ENCODE results near the gene BTBD9.

BTBD9 gene

GRCh38 chr6:38236631-38237030, 403.1 kb downstream of the BTBD9 start:
- DNase-seq (no peak), ATAC-seq (no peak)

DNA sequence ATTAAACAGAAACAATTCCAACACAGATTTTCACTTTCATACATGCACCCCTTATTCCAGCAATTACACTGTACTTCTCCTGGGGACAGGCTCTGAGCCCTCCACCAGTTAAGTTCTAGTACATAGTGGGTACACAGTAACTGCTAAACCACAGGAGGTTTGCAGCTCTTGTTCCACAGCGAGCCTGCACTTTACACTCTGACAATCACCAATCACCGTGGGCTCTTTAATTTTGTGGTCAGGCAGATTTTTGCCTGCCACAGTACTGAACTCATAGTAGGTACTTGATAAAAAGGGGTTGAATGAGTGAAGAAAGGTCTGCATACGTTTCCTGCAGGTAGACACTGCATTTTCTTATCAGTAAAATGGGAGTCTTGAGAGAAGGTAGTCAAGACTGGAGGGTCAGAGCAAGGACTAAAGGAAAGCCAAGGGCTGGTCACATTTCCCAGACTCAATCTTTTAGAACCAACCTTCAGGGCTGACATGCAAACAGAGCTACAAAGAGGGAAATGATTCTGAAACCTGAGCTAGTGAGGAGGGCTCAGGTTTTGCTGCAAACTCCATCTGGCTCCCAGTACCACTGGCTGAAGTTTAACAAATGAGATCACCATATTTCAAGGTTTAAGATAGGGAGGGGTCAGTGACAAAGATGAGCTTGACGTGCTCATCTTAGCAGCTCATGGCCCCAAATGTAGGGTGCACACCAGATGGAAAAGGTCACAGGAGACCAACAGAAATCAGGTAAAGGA, 404.6 kb downstream of the BTBD9 start:
- no peak for DNase-seq
- ATAC-seq = no peak

- DNase-seq = no peak
- no peak for ATAC-seq
These were observed 405.6 kb downstream of the BTBD9 start for GRCh38 chr6:38234141-38234540.

DNA sequence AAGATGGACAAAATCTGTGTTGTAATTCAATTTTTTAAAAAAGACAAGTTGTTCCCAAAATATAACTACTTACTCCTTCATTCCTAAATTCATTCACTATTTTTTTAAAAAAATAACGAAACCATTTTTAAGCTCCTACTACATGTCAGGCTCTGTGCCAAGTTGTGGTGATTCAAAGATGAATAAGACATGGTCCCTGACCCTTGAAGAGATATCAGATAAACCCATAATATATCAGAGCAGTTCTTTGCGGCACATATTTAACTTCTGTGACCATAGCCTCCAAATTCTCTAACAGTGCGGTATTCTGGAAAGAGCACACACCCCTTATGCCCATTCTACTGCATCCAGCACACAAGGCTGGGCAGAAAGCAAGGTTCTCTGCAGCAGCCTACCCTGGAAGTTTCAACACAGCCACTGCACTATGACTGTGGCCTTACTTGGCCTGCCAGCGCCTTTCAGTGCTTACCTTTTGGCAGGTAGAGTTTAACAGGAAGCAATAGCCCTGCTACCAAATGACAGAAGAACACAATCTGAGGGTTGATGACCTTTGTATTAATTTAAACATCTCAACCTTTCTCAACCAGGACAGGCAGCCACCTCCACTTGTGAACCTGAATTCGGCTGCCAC, 406.5 kb downstream of the BTBD9 start:
- no peak for ATAC-seq
- DNase-seq = no peak

DNA sequence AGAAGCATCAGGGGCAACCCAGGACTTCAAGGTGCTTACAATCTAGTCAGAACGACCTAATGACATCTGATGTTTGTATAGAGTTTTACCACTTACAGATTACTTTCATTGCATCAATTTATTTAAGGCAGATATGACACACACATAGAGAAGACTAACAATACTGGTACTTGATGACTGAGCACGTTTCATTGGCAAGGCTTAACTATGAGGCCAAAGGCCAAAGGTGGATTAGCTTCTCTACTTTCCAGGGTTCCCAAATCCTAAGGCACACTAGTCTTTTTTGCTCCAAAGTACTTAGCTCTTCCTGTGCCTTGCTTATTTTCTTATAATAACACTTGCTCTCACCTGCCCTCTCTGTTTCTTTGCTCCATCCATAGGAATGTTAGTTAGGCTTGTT, 414.0 kb downstream of the BTBD9 start:
- no peak for DNase-seq
- ATAC-seq = no peak

DNA sequence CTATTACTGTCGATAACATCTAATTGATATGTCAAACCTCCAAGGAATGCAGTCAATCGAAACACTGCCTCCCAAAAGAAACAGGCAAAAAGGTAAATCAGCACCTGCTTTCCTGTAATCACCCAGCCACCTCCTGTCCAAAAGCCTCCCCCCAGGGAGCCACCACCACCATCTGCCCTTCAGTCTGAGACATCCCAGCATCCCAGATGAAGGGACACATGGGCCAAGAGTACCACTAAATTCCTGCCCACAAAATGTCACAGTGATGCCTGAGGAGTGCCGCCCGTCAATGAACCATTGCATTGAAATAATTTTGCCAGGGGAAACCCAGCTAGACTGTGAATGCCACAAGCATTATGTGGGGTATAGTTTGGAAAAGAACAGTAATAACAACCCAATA, 418.5 kb downstream of the BTBD9 start:
- ATAC-seq (no peak), DNase-seq (no peak)

GRCh38 chr6:38220069-38220723, 419.5 kb downstream of the BTBD9 start:
- no peak for ATAC-seq
- DNase-seq = no peak

GRCh38 chr6:38218235-38218634, 421.5 kb downstream of the BTBD9 start:
- ATAC-seq (no peak), DNase-seq (no peak)

GRCh38 chr6:38216451-38216850, 423.3 kb downstream of the BTBD9 start:
- ATAC-seq (no peak), DNase-seq (no peak)

GRCh38 chr6:38215651-38216311, 423.9 kb downstream of the BTBD9 start:
- no peak for ATAC-seq

DNA sequence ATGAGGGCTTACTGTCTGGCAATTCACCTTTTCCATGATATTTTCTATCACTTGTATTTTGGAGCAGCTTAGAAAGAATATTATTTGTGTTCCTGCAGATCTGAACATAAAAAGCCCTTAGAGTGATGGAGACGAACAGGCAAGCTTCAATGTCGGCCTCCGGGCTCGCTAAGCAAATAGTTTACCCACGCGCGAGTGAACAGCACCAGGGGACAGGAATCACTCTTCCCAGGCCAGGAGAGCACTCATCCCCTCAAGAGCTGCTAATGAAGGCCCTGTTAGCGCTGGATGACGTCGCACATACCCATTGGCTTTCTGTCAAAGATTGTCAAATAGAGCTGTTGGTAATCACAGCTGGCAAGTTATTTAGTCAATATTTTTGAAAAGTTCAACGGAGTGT, 424.5 kb downstream of the BTBD9 start:
- ATAC-seq (no peak), DNase-seq (no peak)

More at GRCh38 chr6:38215651-38216311, 423.9 kb downstream of the BTBD9 start:
- no peak for DNase-seq

- DNase-seq = no peak
- ATAC-seq = no peak
These were observed 425.6 kb downstream of the BTBD9 start for GRCh38 chr6:38214159-38214558.

DNA sequence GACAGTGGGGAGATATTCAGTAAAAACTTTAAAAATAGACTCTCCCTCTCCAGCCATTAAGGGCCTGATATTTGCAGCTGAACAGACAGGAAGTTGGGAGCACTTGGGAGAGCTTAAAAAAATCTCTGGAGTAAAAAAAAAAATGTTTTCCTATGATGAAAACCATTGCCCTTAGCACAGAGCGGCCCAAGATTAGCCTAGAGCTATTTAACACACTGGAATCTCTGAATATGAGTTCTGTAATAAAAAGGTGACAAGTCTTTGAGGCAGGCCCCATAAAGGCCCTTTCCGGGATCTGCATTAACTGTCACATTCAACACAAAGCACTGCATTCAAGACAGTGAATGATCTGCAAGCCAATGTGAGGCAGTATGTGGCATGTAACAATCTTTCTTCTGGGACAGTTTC, 426.5 kb downstream of the BTBD9 start:
- ATAC-seq = no peak
- no peak for DNase-seq

DNA sequence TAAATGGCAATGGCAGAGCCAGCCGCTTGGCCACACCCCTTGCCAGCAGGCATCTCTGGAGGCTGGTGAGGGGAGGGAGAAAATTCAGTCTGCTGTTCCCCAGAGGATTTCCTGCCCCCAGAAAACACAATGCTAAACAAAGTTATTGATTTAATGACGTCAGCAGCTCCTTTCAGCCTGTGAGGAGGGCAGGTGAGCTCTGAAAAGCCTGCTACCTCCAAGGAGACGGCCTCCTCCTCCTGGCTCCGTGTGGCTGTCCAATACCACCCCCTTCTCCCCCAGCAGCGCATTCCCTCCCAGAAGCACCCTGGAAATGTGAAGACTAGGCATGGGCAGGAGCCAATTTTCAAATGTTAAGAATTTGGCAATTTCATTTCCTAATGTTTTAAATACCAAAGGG, 427.1 kb downstream of the BTBD9 start:
- no peak for DNase-seq

DNA sequence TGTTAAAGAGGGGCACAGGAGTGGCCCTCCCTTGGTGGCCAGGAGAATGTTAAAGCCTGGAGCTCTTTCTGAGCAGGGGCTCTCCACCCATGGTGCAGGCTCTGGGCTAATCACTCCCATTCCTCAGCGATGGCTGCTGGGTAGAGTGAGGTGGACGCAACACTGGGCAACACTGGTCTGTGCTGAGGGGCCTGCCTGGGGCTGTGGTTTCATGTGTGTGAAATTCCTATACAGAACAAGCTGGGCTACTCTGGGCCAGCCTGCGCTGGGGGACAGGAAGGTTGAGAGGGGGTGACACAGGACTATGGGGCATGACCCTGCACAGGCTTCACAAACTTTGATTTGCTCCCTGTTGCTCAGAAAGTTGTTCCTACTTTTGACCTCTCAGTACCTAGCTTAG, 427.6 kb downstream of the BTBD9 start:
- ATAC-seq (no peak), DNase-seq (no peak)

More for the DNA sequence above, 427.1 kb downstream of the BTBD9 start:
- ATAC-seq = no peak

DNA sequence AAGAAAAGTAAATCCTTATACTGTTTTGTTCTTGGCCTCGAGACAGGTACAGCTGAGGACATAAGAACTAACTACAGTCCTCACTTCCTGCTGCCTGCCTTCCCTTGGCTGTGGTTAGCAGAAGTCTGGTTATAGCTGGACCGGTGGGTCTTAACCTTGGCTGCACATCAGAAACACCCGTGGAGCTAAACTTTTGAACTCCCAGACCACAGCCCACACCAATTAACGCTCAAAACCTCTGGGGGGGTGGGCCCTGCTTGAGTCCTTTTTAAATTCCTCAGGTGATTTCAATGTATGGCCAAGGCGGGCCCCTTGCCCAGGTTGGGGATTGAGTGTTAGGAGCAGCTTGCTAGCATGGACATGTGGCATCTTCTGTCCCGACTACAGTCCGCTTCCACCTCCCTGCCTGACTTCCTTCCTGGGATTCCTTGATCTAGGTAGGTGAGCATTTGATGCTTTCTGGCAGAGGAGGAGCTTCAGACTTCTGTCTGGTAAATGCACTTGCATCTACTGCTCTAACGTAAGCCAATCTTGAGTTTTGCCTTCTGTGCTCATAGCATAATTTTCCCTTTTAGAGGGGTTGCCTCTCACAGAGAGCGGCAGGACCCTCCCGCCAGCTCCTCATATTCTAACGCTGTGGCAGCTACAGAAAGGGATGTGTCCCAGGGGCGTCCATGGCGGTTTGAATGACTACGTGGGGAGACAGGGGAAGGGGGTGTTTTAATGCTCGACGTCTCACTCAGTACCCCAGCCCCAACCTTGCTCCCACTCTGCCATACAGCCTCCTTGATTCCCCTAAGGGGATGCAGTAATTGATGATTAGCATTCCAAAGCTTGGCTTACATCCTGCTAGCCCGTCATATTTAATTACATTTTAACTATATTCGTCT, 430.1 kb downstream of the BTBD9 start:
- DNase-seq (no peak), ATAC-seq (no peak)

DNA sequence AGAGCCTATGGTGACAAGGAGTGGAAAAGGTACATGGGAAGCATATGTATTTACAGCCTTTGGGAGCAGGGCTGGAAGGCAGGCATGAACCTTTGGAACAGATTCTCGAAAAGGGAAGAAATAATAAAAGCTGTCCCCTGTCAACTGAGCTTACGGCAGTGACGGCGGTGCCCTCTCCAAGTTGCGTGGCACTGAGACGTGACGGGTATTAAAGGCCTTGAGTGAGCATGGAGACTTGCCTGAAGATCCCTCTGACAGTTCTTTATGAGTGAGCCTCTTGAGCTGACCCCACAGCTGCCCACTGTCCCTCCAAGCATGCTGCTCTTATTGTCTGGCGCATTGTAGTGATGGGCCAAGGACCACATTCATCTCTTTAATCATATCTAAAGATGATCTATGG, 431.7 kb downstream of the BTBD9 start:
- no peak for ATAC-seq
- DNase-seq = no peak

DNA sequence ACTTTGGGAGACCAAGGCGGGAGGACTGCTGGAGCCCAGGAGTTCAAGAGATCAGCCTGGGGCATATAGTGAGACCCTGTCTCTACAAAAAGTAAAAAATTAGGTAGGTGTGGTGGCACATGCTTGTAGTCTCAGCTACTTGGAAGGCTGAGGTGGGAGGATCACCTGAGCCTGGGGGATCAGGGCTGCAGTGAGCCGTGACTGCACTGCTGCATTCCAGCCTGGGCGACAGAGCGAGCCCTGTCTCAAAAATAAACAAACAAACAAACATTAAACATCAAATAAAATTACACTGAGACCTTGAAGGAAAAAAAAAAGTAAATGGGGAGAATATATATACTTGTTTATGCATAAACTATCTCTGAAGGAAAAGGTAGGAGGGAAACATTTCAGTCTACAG, 432.4 kb downstream of the BTBD9 start:
- ATAC-seq (no peak), DNase-seq (no peak)

DNA sequence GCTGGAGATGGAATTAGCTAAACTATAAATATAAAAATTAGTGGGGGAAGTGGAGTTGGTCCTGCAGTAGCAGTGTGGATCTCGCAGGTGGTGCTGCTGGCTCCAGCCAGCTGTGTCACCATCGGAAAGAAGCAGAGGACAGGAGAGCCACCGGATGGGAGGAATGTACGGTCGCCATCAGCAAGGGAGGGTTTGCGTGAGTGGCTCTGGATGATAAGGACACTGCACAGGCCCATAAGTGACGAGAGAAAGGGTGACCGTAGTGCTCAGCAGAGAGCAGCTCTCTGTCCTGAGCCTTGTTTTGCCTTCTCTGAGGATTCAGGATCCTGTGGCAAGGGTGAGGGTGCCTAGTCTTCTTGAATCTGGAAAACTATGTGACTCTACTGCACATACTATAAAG, 441.5 kb downstream of the BTBD9 start:
- ATAC-seq = no peak
- DNase-seq = no peak

- DNase-seq (no peak), ATAC-seq (no peak)
These were observed 444.6 kb downstream of the BTBD9 start for GRCh38 chr6:38195113-38195635.

GRCh38 chr6:38194589-38194988, 445.1 kb downstream of the BTBD9 start:
- ATAC-seq = no peak

GRCh38 chr6:38194282-38194572, 445.5 kb downstream of the BTBD9 start:
- no peak for ATAC-seq
- no peak for DNase-seq

More at GRCh38 chr6:38194589-38194988, 445.1 kb downstream of the BTBD9 start:
- no peak for DNase-seq
